Astrocyte (in vitro differentiated cells and primary cell): Measurements from ENCODE around the gene BCL2L1.

Source experiments
- EZH2 ChIP-seq: IDR thresholded peaks from 2 replicates; pipeline ENCODE4 v1.6.1; 2012; ENCODE audit warnings: mild to moderate bottlenecking, low read length, inconsistent platforms; ENCODE audit not compliant: insufficient read depth
- TF ChIP-seq, protein P1 (sequence below): IDR thresholded peaks from 2 replicates; pipeline ENCODE4 v1.5.1; 2011; ENCODE audit warnings: low read depth, mild to moderate bottlenecking, inconsistent platforms, low read length, moderate library complexity; ENCODE audit not compliant: insufficient read depth

DNA sequence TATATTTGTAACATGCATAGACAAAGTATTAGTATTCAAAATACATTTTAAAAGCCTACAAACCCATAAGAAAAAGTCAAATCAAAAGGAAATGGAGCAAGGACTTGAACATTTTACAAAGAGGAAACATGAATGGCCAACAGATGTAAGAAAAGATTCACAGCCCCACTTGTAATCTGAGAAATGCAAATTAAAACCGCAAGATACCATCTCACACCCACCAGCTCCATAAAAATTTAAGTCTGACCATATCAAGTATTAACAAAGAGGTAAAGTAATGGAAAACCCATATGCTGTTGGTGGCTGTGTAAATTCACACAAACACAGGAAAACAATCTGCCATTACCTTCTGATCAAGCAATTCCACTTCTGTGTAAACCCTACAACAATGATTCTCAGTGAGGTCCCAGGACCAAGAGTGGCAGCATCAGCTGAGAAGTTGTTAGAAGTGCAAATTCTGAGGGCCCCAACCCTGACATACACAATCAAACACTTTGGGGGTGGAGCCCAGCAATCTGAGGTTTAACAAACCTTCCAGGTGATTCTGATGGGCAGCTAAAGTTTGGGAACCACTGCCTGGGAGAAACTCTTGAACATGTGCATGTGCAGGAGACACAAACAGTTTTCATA lies 30.9 kb downstream of the BCL2L1 start:
- TF ChIP-seq, protein P1, sequence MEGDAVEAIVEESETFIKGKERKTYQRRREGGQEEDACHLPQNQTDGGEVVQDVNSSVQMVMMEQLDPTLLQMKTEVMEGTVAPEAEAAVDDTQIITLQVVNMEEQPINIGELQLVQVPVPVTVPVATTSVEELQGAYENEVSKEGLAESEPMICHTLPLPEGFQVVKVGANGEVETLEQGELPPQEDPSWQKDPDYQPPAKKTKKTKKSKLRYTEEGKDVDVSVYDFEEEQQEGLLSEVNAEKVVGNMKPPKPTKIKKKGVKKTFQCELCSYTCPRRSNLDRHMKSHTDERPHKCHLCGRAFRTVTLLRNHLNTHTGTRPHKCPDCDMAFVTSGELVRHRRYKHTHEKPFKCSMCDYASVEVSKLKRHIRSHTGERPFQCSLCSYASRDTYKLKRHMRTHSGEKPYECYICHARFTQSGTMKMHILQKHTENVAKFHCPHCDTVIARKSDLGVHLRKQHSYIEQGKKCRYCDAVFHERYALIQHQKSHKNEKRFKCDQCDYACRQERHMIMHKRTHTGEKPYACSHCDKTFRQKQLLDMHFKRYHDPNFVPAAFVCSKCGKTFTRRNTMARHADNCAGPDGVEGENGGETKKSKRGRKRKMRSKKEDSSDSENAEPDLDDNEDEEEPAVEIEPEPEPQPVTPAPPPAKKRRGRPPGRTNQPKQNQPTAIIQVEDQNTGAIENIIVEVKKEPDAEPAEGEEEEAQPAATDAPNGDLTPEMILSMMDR: no peak
- TF ChIP-seq EZH2: no peak
